ENCODE measurements around the gene MACROD2. TPM values are rescaled to one million over a fixed set of nuclear protein-coding genes. Genes with fewer than 3 reads are reported as not detected.

Gene MACROD2
- total RNA-seq, 1 experiment from 2014 or later: 1.6 TPM

GRCh38 chr20:14444106-14444505, 448.8 kb downstream of the MACROD2 start:
- Histone ChIP-seq H3K56ac (ENCODE audit: insufficient read length, low read depth, low read length) (no peak overlapping the region), H3K79me1 (ENCODE audit: insufficient read depth, low read depth, low read length, poor library complexity, severe bottlenecking) (no peaks in the 10 kb centered on the region), H3K4ac (ENCODE audit: low read depth, low read length) (no peak overlapping the region), H4K8ac (replicated peaks; ENCODE audit: insufficient read length, low read depth, low read length) (no peak overlapping the region), H3K14ac (ENCODE audit: insufficient read depth, low read length) (no peak overlapping the region), H3K18ac (ENCODE audit: insufficient read length, low read depth, low read length) (no peak overlapping the region), H2AK5ac (ENCODE audit: insufficient read length, low read length) (no peak overlapping the region), H4K91ac (ENCODE audit: insufficient read length, low read depth, low read length) (no peak overlapping the region), H2BK12ac (ENCODE audit: insufficient read length, low read depth, low read length) (no peak overlapping the region), H3K23ac (ENCODE audit: insufficient read length, low read depth, low read length) (no peak overlapping the region), H2BK5ac (ENCODE audit: insufficient read length, low read length) (no peak overlapping the region), H3K4me1 (ENCODE audit: insufficient read depth, low read length) (no peaks in the 10 kb centered on the region; the same call in 1 of the 2 replicates), H3K79me2 (ENCODE audit: insufficient read depth, low read length) (no peaks in the 10 kb centered on the region), H2AFZ (ENCODE audit: low read length) (no peak overlapping the region), H3K9me3 (ENCODE audit: control insufficient read depth, low read depth, low read length) (no peaks in the 10 kb centered on the region), H4K20me1 (ENCODE audit: control insufficient read depth, insufficient read depth, insufficient read length) (no peaks in the 10 kb centered on the region), H3K9ac (ENCODE audit: extremely low read depth, insufficient read length, low read length) (no peak overlapping the region), H3K27me3 (ENCODE audit: insufficient read depth, low read length) (no peaks in the 10 kb centered on the region), H3T11ph (ENCODE audit: low read length) (no peak overlapping the region), H4K5ac (ENCODE audit: insufficient read length, low read depth, low read length) (no peak overlapping the region), H2BK20ac (ENCODE audit: low read depth, low read length, poor library complexity, severe bottlenecking) (no peak overlapping the region), H3K4me2 (ENCODE audit: insufficient read depth, insufficient read length, low read length) (no peak overlapping the region), H2BK15ac (ENCODE audit: low read depth, low read length) (no peak overlapping the region), H2BK120ac (ENCODE audit: low read depth, low read length, poor library complexity, severe bottlenecking) (no peak overlapping the region), H3K27ac (ENCODE audit: insufficient read length, low read depth, low read length) (no peak overlapping the region), H3K23me2 (ENCODE audit: insufficient read length, low read depth, low read length, poor library complexity, severe bottlenecking) (no peaks in the 10 kb centered on the region)
- DNase-seq: no peak
- Mint-ChIP-seq H3K4me1 (peaks cover 6 to 7% of the 10 kb centered on the region in 2 experiments; a peak in 3 of 4 replicates), H3K9me3 (peaks cover under 1% of the 10 kb centered on the region in 2 experiments; a peak in 4 of 5 replicates), H3K4me3 (no peak overlapping the region), H3K27ac (no peak overlapping the region), H3K27me3 (ENCODE audit: low read depth) (no peaks in the 10 kb centered on the region), H3K36me3 (ENCODE audit: insufficient read depth in 1 of 3, low read depth in 3 of 3) (peaks cover 0 to 1% (median 0%) of the 10 kb centered on the region in 3 experiments; a peak in 2 of 7 replicates)
- TF ChIP-seq CTCF (conservative IDR thresholded peaks at IDR 0.05): no peak
- WGBS (ENCODE audit: extremely low coverage, insufficient read length, low lambda C conversion rate): no CpG with 5 or more reads among the region's 3 CpGs

Measured in H9 (cell line).